Cerebellar nuclear complex (tissue), 1 donor: ENCODE data around the gene RNASET2.
"Not testable (repeated sequence)": the region's sequence is repeated elsewhere in the genome, so short reads cannot be mapped to it uniquely, and the experiment has no call there.

ENCODE experiments used
- DNase-seq, 2 experiments: peaks; one replicate each; lab custom pipeline; 2025; lab: John Stamatoyannopoulos, UW

RNASET2 gene

DNA sequence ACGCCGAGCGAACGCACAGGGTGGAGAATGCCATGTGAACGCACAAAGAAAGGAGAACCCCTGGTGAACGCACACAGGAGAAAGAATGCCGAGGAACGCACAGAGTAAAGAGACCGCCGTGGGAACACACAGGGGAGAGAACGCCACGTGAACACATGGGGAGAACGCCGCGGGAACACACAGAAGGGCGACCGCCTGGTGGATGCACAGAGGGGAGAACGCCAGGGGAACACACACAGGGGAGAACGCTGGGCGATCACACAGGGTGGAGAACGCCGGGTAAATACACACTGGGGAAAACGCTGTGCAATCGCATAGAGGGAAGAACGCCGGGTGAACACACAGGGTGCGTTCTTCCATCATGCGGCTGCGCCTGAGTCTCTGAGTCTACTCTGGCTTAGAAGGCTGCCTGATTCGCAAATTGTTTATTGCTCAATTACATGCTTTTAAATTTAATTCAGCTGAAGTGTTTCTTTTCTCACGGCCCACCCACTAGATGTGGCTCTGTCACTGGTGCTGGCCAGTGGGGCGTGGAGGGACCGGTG, 54.1 kb downstream of the RNASET2 start:
- DNase-seq, result no peak

- no peak for DNase-seq
Measured at GRCh38 chr6:166901626-166902025, 54.7 kb downstream of the RNASET2 start.

DNA sequence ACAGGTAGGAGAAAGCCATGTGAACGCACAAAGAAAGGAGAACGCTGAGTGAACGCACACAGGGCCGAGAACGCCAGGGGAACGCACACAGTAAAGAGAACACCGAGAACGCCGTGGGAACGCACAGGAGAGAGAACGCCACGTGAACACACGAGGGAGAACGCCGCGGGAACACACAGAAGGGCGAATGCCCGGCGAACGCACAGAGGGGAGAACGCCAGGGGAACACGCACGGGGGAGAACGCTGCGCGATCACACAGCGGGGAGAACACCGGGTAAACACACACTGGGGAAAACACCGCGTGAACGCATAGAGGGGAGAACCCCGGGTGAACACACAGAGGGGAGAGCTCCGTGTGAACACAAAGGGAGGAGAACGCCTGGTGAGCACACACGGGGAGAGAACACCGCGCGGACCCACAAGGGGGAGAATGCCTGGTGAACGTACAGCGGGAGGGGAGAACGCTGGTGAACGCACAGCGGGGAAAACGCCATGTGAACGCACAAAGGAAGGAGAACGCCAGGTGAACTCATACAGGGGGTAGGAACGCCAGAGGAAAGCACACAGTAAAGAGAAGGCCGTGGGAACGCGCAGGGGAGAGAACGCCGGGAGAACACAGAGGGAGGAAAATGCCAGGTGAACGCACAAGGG, 55.3 kb downstream of the RNASET2 start:
- no peak for DNase-seq

GRCh38 chr6:166900130-166900708, 56.1 kb downstream of the RNASET2 start:
- no peak for DNase-seq

GRCh38 chr6:166898910-166899309, 57.4 kb downstream of the RNASET2 start:
- no peak for DNase-seq

- DNase-seq, result not testable (repeated sequence)
Measured at GRCh38 chr6:166894614-166895013, 61.7 kb downstream of the RNASET2 start.

- not testable (repeated sequence) for DNase-seq
Measured at GRCh38 chr6:166892472-166892871, 63.9 kb downstream of the RNASET2 start.

- not testable (repeated sequence) for DNase-seq
Measured at GRCh38 chr6:166886773-166887172, 69.6 kb downstream of the RNASET2 start.

DNA sequence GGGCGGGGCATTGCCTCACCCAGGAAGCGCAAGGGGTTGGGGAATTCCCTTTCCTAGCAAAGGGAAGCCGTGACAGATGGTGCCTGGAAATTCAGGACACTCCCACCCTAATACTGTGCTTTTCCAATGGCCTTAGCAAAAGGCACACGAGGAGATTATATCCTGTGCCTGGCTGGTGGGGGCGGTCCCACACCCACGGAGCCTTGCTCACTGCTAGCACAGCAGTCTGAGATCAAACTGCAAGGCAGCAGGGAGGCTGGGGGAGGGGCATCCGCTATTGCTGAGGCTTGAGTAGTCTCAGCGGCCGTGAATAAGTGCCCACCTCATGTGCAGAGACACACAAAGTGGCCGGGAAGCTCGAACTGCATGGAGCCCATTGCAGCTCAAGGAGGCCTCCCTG, 71.4 kb downstream of the RNASET2 start:
- DNase-seq, result not testable (repeated sequence)

DNA sequence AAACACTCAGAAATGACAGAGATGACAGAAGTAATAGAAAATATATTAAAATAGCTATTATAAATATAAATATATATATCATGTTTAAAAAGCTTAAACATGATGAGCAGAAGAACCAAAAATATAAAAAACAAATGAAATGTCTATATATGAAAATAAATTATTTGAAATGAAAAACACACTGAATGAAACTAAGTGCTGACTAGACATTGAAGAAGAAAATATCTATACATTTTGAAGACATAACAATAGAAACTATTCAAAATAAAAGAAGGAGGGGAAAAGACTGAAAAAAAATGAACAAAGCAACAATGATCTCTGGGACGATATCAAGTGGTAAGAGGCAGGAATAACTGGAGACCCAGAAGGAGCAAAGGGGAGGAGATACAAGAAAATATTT, 76.8 kb downstream of the RNASET2 start:
- no peak for DNase-seq
